NCI-H460 (cell line): ENCODE results near the gene HOXA10. TPM values are rescaled to one million over a fixed set of nuclear protein-coding genes. Genes with fewer than 3 reads are reported as not detected.

Source experiments
- DNase-seq: peaks from one replicate; pipeline ENCODE4 v3.0.0-alpha.2; 2016; ENCODE audit warnings: low read depth; ENCODE audit errors: extremely low read depth
- total RNA-seq: library from RNA; depleted of rRNA; stranded (reverse); fragments of >200 nt; shearing (Covaris generic); gene quantifications from 2 replicates; pipeline ENCODE4 v1.2.3, GENCODE V29; 2014

HOXA10 gene
- total RNA-seq, 1 experiment from 2014 or later = 11.9 TPM

GRCh38 chr7:27147199-27148030 is 26.7 kb downstream of the HOXA10 start, which contains the start of gene HOXA6:
HOXA6 (minus strand) TSS chr7:27147774; CDS start chr7:27147749, 25 bp downstream.
- DNase-seq = no peak

DNA sequence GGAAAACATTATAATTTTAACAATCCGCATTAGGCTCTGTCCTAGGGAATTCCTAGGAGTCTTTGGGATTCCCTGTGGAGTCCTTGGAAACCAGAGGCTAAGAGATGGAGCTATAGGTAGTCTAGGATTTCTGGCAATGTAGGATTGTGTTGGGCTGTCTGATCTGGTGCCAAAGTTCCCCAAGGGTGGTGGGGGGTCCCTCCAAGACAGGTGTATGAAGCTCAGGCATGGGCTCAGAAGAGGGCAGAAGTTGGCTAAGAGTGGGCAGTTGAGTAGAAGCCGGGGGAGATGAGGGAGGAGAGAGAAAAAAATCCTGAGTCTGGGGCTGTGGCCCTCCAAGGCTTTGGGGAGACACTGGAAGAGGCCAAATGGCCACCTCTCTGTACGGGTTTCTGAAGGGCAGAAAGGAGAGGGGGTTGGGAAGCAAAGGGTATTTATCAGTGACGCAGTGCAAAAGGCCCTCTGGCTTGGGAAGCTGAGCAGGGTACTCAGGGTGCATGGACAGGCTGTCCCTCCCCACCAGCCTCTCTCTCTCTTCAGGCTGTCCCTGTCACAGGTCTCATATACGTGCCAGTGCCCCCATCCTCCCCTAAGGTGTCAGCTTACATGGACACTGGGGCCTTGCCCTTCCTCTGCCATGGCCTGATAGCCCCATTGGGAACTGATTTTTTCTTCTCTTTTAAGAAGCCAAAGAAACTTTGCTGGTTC is 27.5 kb downstream of the HOXA10 start:
- DNase-seq = no peak

GRCh38 chr7:27145914-27146412 is 28.2 kb downstream of the HOXA10 start:
- DNase-seq = no peak

GRCh38 chr7:27145165-27145913 is 28.8 kb downstream of the HOXA10 start:
- no peak for DNase-seq

DNA sequence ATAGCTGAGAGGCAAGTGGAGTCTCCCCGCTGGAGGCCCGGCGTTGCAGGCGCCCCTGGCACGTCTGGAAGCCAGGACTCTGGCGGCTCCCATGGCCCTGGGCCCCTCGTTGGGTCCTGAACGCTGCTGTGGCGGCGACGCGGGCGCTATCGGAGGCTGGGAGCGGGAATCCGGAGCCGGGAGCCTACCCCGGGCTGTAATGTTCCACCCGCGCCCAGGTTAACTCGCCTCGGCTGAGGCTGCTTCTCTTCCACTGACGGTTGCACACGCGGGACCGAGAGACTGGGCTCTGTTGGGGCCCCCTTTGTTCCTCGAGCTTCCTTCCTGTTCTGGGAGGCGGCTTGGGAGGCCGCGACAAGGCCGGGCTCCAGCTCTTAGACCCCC is 29.3 kb downstream of the HOXA10 start:
- DNase-seq = no peak

DNA sequence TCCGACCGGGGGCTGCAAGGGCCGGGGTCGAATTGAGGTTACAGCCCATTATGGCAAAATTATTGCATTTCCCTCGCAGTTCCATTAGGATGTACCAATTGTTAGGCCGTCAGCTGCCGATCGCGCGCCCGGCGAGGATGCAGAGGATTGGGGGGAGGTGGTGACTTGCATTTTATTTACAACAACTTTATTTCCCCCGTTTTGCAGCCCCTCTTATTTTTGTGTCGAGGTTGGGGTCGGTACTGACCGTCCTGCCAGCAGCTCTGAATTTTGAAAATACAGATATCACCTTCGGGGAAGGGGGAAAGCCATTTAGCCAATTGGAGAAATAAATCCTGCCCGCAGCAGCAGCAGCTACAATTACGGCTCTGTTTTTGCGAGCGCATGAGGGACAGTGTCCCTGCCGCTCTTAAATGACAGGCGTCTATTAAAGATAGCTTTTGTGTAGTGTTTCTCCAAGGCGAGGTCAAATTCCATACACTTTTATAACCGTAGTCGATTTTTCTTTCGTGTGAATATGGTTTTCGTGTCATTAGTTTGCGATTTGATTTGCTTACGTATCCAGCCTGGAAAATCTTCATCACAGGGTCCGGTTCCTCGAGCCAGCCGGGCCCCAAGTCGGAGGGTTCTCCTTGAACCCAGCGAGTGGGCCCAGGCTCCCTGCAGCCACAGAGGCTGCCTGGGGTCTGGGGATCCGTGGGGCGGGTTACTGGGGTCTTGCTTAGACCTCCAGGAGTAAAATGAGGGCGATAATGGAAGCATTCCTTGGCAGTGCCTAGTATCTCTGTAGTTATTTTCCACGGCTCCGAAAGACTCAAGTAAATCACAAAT is 30.0 kb downstream of the HOXA10 start:
- DNase-seq = no peak

DNA sequence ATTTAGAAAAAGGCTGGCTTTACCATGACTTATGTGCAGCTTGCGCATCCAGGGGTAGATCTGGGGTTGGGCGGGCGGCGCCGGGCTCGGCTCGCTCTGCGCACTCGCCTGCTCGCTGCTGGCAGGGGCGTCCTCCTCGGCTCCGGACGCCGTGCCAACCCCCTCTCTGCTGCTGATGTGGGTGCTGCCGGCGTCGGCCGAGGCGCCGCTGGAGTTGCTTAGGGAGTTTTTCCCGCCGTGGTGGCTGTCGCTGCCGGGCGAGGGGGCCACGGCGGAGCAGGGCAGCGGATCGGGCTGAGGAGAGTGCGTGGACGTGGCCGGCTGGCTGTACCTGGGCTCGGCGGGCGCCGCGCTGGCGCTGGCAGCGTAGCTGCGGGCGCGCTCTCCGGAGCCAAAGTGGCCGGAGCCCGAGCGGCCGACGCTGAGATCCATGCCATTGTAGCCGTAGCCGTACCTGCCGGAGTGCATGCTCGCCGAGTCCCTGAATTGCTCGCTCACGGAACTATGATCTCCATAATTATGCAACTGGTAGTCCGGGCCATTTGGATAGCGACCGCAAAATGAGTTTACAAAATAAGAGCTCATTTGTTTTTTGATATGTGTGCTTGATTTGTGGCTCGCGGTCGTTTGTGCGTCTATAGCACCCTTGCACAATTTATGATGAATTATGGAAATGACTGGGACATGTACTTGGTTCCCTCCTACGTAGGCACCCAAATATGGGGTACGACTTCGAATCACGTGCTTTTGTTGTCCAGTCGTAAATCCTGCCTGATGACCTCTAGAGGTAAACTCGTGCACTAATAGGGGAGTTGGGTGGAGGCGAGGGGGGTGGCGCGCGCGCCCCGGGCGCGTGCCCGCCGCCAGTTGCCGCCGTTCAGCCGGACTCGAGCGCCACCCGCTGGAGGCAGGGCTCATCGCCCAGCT is 30.8 kb downstream of the HOXA10 start, which contains the start of gene HOXA5:
TSS of gene HOXA5 (minus strand) at position 659 of the 927 bp plus-strand sequence. CDS start at position 585, 74 bp downstream.
- no peak for DNase-seq

DNA sequence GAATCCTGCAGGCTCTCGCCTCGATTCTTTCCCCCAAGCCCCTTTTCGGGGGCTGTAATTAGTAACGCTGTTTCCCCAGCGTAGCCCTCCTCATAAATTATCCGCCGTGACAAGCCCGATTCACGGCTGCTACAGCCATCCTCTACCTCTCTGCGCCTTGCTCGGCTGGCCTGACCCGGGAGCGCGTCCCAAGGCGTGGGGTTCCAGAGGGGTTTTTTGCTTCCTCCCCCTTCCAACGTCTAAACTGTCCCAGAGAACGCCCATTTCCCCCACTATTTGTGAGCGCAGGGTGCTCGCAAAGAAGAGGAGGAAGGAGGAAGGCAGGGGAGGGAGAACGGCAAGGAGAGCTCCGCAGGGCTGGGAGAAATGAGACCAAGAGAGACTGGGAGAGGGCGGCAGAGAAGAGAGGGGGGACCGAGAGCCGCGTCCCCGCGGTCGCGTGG is 31.5 kb downstream of the HOXA10 start:
- no peak for DNase-seq

- no peak for DNase-seq
These were observed 32.1 kb downstream of the HOXA10 start for GRCh38 chr7:27141923-27142579.

DNA sequence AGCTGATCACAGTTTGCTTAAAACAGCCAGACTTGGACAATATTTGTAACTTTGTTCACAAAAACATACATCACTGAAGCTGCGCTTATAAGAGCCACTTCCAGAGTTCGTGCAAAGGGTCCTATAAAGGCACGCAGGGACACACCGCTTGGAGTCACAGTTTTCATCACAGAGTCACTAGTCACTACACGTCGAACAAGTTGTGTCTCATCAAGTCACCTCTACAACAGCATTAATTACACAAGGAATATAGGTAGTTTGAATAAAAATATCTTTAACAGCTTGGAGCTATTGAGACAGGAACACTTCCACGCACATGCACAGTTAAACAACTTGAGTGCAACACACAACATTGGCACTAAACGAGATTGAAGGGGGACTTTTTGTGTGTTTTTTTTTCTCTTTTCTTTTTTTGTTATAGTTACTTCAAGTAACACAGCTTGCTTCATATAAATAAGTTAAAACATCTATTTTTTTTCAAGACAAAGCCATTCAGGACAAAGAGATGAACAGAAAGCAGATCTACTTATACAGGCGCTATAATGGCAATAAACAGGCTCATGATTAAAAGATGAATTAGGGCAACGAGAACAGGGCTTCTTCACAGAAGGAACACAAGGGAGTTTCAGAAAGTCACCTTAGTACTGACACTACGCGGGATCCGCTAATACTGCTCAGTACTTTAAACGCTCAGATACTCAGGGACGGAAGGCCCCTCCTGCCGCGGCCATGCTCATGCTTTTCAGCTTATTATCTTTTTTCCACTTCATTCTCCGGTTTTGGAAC is 32.8 kb downstream of the HOXA10 start:
- DNase-seq = no peak

DNA sequence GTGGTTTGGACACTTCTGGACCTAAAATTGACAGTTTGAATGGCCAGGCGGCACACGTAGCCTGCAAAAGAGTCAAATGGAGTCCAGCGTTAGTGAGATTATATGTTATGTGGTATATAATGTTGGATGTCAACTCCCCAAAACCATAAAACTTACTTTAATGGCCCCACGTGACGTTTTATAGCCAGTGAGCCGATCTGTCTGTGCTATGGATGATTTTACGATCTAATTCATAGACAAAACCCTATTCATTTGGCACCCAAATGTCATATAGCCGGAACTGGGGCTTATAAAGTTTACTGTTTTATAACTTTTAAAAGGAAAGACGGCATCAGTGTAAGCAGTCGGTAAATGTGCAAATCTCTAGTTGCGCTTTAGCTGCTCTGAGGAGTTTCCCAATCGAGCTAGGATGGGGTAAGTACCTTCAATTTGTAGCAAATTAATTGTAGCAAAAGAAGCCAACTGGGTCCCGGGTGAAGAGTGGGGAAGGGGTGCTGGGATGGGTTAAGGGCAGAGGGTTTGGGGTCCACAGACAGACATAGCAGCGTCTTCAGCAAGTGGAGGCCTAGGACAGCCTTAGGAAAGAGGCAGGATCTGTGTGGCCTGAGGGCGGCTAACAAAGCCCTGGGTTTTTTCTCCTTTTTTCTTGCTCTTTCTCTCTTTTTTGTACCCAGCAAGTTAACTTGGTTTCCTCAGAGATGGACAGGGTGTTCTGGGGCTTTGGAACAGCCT is 33.8 kb downstream of the HOXA10 start:
- DNase-seq = no peak

DNA sequence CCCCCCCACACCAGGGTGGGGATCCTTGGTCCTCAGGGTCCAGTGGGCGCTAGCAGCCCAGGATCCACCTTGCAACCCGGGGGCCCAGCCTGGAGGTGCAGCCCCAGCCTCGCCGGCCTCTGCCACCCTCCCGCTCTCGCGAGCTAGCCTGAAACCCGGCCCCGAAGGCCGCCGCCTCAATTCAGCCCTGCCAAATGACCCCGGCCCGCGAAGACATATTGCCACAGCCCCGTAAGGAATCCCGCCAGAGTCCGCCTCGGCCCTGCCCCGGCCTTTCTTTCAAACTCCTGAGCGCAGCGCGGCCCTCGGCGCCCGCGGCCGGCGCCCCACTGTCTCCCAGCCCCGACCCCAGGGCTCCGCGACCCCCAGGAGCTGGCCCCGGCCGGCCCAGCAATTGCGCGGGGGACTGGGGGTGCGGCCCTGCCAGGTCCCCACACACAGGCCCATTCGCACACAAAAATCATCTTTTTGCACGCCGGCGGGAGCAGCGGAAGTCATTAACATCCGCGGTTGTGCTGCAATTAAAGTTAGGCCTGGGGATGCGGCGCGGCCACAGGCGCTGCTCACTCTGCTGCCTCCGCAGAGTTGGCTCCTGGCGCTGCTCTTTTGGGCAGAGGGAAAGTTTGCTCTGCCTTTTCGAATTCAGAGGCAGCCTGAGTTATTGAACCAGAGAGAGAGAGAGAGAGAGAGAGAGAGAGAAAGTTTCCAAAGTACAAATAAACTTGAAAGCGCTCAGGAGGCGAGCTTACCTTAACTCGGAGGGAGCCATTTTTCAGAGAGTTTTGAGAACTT is 34.6 kb downstream of the HOXA10 start:
- no peak for DNase-seq

- DNase-seq = no peak
These were observed 35.2 kb downstream of the HOXA10 start for GRCh38 chr7:27138985-27139333.

DNA sequence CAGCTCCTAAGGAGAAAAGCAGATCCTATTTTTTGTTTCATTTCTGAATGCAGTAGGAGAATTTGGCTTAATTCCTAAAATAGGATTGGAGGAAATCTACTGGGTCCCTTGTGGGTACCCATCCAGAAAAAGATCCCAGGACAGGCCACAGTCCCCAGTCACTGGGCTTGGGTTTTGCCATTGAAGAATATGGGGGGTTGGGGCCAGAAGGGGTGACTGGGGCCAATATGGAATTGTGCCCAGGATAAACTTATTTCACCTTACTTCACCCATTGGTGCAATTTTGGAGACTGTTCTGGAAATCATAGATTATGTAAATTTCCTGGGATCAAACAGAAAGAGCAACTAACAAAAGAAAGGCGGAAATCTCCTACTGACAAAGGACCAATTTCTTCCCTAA is 35.6 kb downstream of the HOXA10 start:
- DNase-seq = no peak

DNA sequence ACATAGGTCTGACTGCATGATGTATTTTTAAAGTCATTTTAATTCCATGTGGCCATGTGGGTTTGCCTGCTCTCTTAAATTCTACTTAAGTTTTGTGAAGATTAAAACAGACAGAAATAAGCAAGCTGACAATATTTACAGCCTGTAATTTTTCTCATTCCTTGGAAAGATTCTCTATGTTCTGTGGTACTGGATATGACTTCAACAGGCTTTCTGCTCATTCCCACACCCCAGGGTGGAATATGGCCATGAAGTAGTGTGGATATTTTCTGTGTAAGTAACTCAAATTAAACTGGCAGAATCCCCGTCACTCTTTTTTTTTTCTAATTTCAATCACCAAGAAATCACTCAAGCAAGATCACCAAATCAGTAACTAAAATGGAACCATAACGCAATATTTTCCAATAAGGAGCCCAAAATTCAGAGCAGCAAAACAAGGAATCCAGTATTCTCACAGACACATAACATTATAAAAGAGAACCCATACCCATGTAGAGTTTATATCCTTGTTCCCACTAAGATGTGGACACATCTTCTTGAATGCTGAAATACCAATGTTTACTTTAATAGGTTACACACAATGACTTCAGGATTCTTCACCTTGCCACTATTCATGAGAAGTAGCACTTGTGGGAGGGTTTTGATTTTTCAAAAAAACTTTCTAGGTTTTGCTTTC is 36.3 kb downstream of the HOXA10 start:
- no peak for DNase-seq

- no peak for DNase-seq
These were observed 39.7 kb downstream of the HOXA10 start for GRCh38 chr7:27134392-27134791.
